Smooth muscle cell of the brain vasculature (primary cell): ENCODE results near the gene EDC3.
"Not testable (repeated sequence)": the region's sequence is repeated elsewhere in the genome, so short reads cannot be mapped to it uniquely, and the experiment has no call there.

Experiments used
- DNase-seq: peaks from one replicate; pipeline ENCODE4 v3.0.0-alpha.2; 2012; ENCODE audit warnings: low read depth, low spot score

EDC3 gene

GRCh38 chr15:74695597-74696397 lies at the start of gene EDC3:
Gene EDC3 (minus strand): TSS chr15:74696024. CDS start chr15:74675124, 20,900 bp downstream.
- DNase-seq, result peak; percentile 41

GRCh38 chr15:74742422-74742821 lies 46.6 kb upstream of the EDC3 start:
- no peak for DNase-seq

GRCh38 chr15:74738239-74738638 lies 42.4 kb upstream of the EDC3 start:
- not testable (repeated sequence) for DNase-seq

- DNase-seq, result no peak
These were observed 39.5 kb upstream of the EDC3 start for GRCh38 chr15:74735305-74735704.

GRCh38 chr15:74733269-74733668 lies 37.4 kb upstream of the EDC3 start:
- DNase-seq, result no peak

GRCh38 chr15:74732846-74733245 lies 37.0 kb upstream of the EDC3 start:
- DNase-seq, result no peak

GRCh38 chr15:74730619-74731316 lies 34.9 kb upstream of the EDC3 start:
- DNase-seq, result no peak

GRCh38 chr15:74729372-74729771 lies 33.5 kb upstream of the EDC3 start:
- DNase-seq, result not testable (repeated sequence)

- not testable (repeated sequence) for DNase-seq
These were observed 32.9 kb upstream of the EDC3 start for GRCh38 chr15:74728699-74729098.

- no peak for DNase-seq
These were observed 31.9 kb upstream of the EDC3 start for GRCh38 chr15:74727727-74728126.

GRCh38 chr15:74726774-74727164 lies 30.9 kb upstream of the EDC3 start:
- no peak for DNase-seq

- DNase-seq, result no peak
These were observed 30.3 kb upstream of the EDC3 start for GRCh38 chr15:74725845-74726773.

GRCh38 chr15:74725225-74725774 lies 29.5 kb upstream of the EDC3 start, which contains the start of gene CYP1A1:
Gene CYP1A1 (minus strand): TSS chr15:74725528. CDS start chr15:74723097, 2,431 bp downstream.
- DNase-seq, result no peak

- DNase-seq, result no peak
These were observed 28.9 kb upstream of the EDC3 start for GRCh38 chr15:74724570-74725224.

- peak; percentile 7 for DNase-seq
These were observed 28.0 kb upstream of the EDC3 start for GRCh38 chr15:74723754-74724334.

- DNase-seq, result no peak
These were observed 27.4 kb upstream of the EDC3 start for GRCh38 chr15:74723187-74723586.

GRCh38 chr15:74722591-74722990 lies 26.8 kb upstream of the EDC3 start:
- no peak for DNase-seq

GRCh38 chr15:74716651-74717050 lies 20.8 kb upstream of the EDC3 start:
- no peak for DNase-seq

- no peak for DNase-seq
These were observed 16.5 kb upstream of the EDC3 start for GRCh38 chr15:74712311-74712710.

GRCh38 chr15:74710319-74711094 lies 14.7 kb upstream of the EDC3 start:
- DNase-seq, result no peak
